GM19023 (cell line): ENCODE data around the gene SCN4B.

Source experiments
- ATAC-seq: cut with Tn5 transposase; IDR thresholded peaks from one replicate; pipeline ENCODE4 v1.9.1; 2021; ENCODE audit warnings: mild to moderate bottlenecking, moderate library complexity; ENCODE audit not compliant: unreplicated experiment

Gene SCN4B

DNA sequence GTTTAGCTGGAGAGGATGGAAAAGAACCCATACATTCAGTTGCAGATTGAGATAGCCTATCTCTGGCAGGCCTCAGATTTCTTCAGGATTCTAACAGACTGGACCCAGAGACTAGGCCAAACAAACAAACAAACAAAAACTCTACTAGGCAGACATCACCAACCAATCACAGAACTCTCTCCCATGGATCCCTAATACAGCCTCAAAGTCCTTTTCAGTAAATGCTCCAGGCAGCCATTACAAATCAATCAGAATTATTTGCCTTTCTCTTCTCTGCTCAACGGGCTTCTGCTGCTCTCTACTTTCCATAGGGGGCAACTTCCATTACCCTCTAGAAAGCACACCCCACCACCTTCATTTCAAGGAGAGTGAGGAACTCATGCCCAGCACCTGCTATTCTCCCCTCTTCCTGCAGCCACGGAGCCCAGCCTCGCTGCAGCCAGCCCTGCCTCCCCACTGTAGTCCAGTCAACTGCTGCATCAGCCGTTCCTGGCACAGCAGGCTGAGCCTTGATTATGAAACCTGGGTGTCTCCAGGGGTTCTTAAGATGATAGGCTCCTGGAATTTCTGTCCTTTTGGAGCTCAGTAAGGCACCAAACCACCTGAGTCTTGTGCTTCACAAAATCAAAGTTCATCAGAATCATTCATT, 46.8 kb downstream of the SCN4B start:
- no peak for ATAC-seq

DNA sequence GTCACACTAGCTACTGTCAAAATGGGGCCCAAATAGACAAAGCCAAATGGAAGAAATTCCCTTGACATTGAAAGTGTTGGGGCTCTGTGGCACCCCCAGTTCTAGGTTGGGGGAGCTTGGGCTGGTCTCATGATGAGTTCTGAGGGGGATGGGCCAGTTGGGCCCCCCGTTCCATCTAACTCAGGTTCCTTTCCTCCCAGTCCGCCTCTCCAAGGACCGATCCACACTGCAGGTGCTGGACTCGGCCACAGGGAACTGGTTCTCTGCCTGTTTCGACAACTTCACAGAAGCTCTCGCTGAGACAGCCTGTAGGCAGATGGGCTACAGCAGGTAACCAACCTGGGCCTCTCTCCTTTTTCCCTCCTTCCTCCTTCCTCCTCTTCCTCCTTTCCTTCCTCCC, 48.1 kb downstream of the SCN4B start:
- no peak for ATAC-seq

DNA sequence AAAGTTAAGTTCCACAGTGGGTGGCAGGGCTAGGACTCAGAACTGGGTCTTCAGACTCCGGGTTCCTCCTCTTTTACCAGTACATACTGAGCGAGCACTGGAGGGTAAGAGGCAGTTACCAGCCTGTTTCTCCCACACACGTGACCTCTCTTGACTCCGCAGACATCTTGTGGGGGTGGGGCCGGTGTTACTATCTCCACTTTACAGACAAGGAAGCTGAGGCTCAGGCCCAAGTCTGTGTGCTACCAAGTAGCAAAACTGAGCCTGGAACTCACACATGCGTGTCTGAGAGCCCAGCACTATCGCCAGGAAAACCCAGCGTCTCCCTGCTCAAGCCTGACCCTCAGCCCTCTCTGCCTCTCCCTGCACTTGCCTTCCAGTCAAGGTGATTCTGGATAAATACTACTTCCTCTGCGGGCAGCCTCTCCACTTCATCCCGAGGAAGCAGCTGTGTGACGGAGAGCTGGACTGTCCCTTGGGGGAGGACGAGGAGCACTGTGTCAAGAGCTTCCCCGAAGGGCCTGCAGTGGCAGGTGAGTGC, 49.8 kb downstream of the SCN4B start:
- no peak for ATAC-seq

DNA sequence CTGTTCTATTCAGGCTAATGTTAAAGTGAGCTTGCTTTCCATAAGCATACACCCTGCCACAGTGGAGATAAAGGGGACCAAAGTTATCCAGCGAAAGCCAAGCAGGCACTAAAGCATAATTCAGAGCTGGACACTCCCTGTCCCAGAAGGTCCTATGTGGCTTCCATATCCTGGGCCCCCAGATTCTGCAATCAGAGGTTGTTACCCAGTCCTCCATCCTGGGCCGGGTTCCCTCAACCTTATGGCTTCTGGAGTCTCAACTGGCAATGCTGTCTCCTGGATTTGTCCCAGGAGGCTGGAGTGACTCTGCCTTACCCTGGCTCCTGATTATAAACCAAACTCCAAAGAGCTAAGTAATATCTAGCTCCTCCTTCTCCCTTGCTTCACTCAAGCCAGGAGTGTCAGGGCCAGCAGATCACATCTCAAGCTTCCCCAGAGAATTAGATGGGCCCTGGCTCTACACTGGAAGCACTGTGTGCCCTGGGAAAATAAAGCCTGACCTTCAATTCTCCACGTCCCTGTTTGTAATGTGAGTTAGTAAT, 51.9 kb downstream of the SCN4B start:
- no peak for ATAC-seq

DNA sequence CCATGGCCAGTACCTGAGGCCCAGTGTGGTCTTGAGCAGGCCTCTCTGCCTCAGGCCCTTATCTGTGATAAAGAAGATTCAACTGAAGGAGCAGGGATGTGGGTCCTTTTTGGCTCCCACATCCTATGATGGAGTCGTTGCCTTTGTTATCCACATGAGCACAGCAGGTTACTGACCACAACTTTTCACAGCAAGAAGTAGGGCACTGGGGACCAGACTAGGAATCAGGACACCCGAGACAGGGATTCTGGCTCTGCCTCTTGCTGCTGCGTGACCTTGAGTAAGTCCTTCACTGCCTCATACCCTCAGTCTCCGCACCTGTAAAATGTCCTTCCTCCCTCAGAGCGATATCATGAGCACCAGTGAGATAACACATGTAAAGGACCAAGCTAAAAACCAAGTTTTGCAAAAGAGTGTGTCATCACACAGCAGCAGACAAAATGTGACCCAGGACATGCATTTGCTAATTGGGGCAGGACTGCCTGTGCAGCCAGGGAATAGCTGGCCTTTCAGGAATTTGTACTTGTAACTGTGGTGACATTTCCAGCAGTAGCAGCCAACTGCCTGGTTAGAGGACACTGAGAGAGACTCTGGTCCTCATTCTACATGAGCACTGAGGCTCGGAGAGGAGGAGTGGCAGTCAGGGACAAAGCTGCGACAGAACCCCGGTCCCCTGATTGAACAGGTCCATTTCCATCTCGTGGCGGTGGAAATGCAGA, 52.6 kb downstream of the SCN4B start:
- ATAC-seq: no peak

DNA sequence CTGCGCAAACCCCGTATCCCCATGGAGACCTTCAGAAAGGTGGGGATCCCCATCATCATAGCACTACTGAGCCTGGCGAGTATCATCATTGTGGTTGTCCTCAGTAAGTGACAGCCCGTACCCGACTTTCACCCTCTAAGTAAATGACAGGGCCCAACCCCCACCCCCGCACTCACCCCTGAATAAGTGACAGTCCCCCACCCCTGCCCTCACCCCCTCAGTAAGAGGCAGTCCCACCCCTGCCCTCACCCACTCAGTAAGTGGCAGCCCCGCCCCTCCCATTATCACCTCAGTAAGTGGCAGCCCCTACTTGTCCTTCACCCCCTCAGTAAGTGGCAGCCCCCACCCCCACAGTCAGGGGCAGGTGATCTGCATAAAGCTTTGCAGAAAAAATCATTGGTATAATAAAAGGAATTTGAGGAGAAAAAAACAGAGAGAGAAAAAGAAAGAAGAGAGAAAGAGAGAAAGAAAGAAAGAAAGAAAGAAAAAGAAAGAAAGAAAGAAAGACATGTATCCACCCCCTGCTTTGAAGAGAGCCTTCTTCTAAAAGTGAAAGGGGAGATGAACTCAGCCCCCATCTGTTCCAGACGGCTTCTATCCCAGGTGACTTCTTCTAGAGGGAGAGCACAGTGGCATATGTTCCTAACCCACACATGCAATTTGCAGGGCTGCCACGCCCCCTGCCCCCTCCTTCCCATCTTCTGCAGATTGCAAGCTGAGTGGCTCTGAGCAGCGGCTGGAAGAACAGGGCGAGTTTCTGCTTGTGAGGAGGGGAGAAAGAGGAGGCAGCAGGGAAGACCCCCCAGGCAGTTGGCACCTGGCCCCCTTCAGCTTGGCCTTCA, 53.4 kb downstream of the SCN4B start:
- ATAC-seq: no peak

DNA sequence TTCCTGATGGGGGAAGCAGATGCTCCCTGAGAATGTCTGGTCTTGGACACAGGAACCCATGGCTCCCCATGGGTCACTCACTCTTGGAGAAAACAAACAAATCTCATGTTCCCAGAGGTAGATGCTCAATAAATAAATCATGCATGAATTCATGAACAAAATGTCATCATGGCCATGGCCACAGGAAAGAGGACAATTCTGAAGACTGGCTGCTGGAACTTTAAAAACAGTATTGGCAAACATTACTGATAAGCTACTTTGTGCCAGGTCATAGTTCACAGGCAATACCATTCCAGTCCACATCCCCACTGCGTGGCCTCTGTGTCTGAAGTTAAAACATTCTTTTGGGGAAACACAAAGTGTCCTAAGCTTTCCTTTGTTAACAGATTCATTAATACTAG, 56.7 kb downstream of the SCN4B start:
- no peak for ATAC-seq

DNA sequence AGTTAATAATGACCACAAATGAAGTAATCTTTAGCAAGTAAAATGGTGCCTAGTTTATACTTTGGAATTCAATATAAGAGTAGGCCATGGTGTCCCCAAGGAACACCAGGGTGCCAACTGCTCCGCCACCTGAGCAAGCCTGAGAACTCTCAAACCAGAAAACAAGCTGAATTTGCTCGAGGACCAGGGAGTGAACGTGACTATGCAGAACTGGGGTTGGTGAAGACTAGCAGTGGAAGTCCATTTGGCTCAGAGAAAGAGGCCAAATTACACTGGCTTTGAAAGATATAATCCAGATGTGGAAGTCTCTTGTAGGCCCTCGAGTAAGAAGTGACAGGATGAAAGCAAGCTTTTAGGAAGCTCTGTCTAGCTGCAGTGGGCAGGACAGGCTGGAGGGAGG, 57.1 kb downstream of the SCN4B start:
- ATAC-seq: no peak

DNA sequence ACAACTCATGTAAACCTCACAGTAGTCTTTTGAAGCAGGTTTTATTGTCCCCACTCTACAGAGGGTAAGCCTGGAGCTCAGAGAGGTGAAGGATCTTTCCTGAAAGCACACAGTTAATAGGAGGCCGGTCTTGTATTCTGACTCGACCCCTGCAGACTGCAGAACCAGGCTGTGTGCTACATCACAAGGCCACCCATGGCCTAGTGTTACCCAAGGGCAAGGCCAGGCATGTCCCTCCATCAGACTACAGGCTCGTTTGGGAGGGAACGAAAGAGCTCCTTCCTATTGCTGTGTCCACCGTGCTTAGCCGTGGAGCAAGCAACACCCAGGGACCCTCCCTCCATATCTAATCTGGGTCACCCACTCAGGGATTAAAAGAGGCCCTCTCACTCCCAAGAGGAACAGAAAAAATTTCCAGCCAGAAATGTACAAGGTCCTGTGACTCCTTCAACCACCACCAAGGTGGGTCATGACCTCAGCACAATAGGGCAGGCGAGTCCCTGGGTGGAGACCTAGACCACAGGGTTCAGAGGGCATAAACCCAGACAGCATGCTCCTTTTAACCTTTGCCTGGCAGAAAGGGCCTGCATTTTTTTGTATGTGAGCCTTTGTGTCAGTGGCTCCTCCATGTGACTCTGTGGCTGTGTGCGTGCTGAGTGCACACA, 59.6 kb downstream of the SCN4B start:
- no peak for ATAC-seq

DNA sequence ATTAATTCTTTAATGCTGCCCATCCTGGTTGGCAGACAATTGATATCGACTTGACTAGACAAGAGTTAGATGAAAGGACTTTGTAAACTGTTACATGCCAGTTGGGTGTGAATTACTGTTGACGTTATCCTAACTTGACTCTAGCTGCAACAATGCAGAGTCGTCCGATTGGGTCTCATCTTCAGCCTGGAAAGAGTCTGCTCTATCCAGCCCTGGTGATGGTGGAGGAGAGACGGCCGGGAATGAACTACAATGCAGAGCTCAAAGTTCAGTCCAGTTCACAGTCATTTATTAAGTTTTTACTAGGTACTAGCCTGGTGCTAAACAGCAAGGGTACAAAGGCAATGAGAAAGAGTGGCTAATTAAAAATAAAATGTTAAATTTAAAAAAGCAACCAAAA, 60.9 kb downstream of the SCN4B start:
- no peak for ATAC-seq

DNA sequence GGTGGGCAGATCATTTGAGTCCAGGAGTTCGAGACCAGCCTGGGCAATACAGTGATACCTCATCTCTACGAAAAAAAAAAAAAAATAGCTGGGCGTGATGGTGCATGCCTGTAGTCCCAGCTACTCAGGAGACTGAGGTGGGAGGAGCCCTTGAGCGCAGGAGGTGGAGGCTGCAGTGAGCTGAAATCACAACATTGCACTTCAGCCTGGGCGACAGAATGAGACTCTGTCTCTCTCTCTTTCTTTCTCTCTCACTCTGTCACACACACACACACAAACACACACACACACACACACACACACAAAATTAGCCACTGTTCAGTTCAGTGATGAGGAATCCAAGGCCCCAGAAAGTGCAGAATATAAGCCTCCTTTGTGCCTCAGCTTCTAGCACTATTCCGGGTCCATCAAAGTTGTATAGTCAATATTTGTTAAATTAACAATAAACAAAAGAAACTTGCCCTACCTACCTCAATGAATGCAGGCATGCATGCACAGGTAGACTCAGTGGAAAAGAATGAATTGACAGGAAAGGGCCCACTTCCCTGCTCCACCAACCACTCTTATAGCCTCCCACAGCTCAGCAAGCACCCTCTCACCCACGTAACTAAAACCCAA, 62.0 kb downstream of the SCN4B start:
- no peak for ATAC-seq

DNA sequence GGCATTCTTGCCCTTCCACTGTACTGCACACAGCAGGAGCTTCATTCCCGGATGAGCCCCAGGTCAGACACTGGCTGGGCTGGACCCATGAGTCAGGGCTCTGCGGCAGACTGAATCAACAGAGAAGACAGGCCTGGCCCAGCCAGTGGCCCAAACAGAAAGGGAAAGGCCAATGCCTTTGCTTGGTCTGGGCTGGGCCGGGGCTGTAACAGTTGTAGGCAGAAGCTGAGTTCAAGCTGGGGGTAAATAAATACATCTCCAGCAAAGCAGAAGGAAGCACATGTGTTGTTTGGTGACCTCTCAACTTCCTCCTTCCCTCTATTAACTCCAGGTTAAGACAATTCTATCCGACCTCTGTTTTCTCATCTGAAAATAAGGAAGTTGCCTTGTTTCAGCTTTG, 64.1 kb downstream of the SCN4B start:
- ATAC-seq: no peak

DNA sequence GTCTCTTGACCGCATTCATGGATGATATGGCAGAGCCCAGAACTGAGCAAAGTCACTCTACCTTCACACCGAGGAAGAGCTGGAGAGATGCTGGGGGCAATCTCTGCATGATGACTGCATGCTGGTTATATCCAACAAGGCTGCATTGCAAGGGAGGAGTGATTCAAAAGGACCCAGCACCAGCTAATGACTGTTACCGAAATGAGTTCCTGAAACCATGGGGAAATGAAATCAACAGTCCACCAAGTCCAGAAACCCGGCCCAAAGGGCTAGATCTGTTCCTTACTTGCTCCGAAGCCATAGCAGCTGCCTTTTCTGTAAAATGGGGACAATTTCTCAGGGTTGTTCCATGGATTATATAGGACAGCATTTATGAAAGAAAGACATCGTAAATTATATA, 64.7 kb downstream of the SCN4B start:
- ATAC-seq: no peak

DNA sequence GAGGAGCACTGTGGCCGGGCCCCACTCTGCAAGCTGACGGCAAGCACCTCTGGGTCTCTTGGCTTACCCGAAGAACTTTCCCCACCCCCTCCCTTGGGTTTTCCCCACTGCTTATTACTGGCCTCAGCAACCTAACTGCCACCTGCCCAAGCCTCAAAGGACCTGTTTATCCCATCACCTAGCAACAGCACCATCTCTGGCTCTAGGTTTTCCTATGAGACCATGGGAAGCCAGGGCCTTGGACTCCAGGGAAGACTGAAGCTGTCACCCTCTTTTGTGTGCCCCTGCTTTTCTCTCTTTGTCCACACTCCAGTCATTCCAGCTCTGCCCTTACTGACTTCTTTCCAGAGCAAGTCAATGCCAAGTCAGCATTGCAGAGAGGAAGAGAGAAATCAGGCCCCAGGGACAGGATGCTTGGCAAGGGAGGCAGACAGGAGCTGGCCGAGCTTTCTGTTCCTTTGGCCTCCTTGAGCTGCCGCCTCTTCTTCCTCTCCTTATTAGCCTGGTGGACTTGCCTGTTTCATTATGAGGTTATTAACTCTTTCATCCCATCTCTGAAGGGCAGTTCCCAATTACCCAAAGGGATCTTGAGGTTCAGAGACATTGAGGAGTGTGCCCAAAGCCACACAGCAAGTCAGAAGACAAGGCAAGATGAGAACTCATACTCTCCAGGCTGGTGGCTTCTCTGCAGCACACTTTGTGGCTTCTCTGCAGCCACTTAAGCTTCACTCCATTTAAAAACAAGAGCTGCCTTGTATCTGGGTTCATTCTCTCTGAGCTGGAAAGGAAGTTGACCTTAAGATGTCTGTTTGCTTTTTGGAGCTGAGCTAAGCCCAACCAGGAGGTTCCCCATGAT, 65.5 kb downstream of the SCN4B start, which contains the start of gene SMIM35:
Gene SMIM35, minus strand, starts transcription at position 51 of the 856 bp plus-strand sequence. CDS start 206 bp downstream, outside the sequence.
- no peak for ATAC-seq

DNA sequence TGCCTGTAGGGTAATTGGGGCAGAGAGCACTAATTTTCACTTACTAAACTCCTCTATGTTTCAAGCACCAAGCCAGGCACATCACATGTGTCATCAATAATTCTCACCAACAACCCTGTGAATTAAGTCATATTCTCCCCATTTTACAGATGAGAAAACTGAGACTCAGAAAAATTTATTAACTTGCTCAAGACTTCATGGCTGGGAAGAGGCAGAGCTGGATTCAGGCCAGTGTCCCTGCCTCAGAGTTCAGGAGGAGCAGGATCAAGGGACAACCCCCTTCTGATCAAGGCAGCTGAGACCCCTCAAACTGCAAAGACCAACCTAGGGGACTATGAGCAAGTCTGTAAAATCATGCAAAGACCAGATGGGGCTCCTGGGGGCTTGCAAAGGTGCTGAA, 68.0 kb downstream of the SCN4B start:
- no peak for ATAC-seq

DNA sequence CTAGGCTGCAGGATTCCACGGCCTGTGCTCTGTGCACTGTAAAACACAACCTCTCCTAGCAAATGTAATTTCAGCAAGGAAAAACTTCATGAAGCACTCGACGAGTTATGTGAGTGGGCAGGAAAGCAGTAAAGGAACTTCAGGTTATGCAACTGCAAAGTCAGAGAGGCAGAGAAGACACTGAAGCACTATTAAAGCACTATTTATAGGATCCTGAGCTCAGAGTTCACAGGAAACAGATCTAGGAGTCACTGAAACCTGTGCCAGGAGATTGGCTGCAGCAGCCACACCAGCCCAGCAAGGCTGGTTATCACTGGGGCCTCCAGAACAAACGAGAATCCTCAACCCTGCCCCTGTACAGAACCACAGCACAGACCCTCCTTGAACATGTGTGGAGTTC, 68.4 kb downstream of the SCN4B start:
- no peak for ATAC-seq
